HepG2 (cell line): Measurements from ENCODE around the gene SLC22A15. TPM values are rescaled to one million over a fixed set of nuclear protein-coding genes. Genes with fewer than 3 reads are reported as not detected.

ENCODE experiments used
- ATAC-seq: fragments of 200-7000 bp; cut with Tn5 transposase; 3 replicates; pipeline ENCODE4 v1.9.1; 2020; ENCODE audit warnings: mild to moderate bottlenecking, moderate library complexity
- BruUV-seq: library from RNA; stranded (reverse); fragments of 400-500 nt; replicated peaks from 2 replicates; lab custom pipeline; 2021; lab: Mats Ljungman, UMichigan
- CTCF ChIA-PET: fragments of 300-600 bp; formaldehyde crosslinking; extraction: SDS; loops from one replicate; lab custom pipeline; 2021; ENCODE audit warnings: low total read pairs, inconsistent platforms, low intra/inter-chr PET ratio; lab: Yijun Ruan, JAX
- POLR2A ChIA-PET: fragments of 350-600 bp; sonication (Branson Sonifier 250); formaldehyde crosslinking; loops from one replicate; lab custom pipeline; 2020; ENCODE audit warnings: antibody characterized with exemption, inconsistent platforms; lab: Yijun Ruan, JAX
- DNase-seq: peaks from one replicate; pipeline ENCODE4 v3.0.0-alpha.2; 2015; ENCODE audit warnings: low spot score
- FAIRE-seq: peaks from 3 replicates; lab custom pipeline; 2011; peaks lifted over from hg19 to GRCh38; lab: Jason Lieb, UNC
- H2AFZ ChIP-seq: one replicate; pipeline ENCODE4 v1.6.1; 2011; ENCODE audit warnings: low read length, inconsistent platforms
- H3K27ac ChIP-seq: fragments of 300-600 bp; 3 replicates; pipeline ENCODE4 v1.8.0; 2011; ENCODE audit warnings: mixed run types, mild to moderate bottlenecking, mixed read lengths, low read length, inconsistent platforms; ENCODE audit not compliant: insufficient read depth; ENCODE audit errors: extremely low read length
- H3K27me3 ChIP-seq, 2 experiments: fragments of 200-600 bp in 1 of 2; 2 replicates in 1 of 2; 3 replicates in 1 of 2; pipeline versions ENCODE4 v1.6.0 to v1.8.0; 2011; ENCODE audit warnings: low read length in 2 of 2, mild to moderate bottlenecking in 2 of 2, moderate library complexity in 2 of 2, inconsistent platforms in 1 of 2; ENCODE audit not compliant: insufficient read depth in 2 of 2, control insufficient read depth in 1 of 2
- H3K36me3 ChIP-seq, 2 experiments: fragments of 200-600 bp in 1 of 2; replicated peaks in 1 of 2; 2 replicates in 1 of 2; 3 replicates in 1 of 2; pipeline versions ENCODE4 v1.5.1 to v1.8.0; 2011; ENCODE audit warnings: low read length in 2 of 2, inconsistent platforms in 1 of 2; ENCODE audit not compliant: insufficient read depth in 2 of 2, control insufficient read depth in 1 of 2
- H3K4me1 ChIP-seq: 2 replicates; pipeline ENCODE4 v1.5.1; 2012; ENCODE audit warnings: low read length, inconsistent platforms; ENCODE audit not compliant: insufficient read depth
- H3K4me2 ChIP-seq: 2 replicates; pipeline ENCODE4 v1.6.0; 2011; ENCODE audit warnings: low read depth, low read length, inconsistent platforms
- H3K4me3 ChIP-seq, 3 experiments: fragments of 200-600 bp in 1 of 3; sonication (generic), shearing (Covaris generic) in 1 of 3; replicated peaks in 1 of 3; 2 replicates each; pipeline ENCODE4 v1.5.1; 2011 to 2016; ENCODE audit warnings: low read length in 3 of 3, inconsistent platforms in 2 of 3, low read depth in 2 of 3, mild to moderate bottlenecking in 2 of 3, control low read depth in 1 of 3, mixed read lengths in 1 of 3; ENCODE audit not compliant: insufficient read depth in 1 of 3
- H3K79me2 ChIP-seq: one replicate; pipeline ENCODE4 v1.6.1; 2011; ENCODE audit warnings: low read length, inconsistent platforms; ENCODE audit not compliant: insufficient read depth
- H3K9ac ChIP-seq: 2 replicates; pipeline ENCODE4 v1.6.0; 2011; ENCODE audit warnings: mild to moderate bottlenecking, low read depth, low read length, inconsistent platforms; ENCODE audit not compliant: insufficient read depth
- H3K9me3 ChIP-seq: 2 replicates; pipeline ENCODE4 v1.5.1; 2012; ENCODE audit warnings: mild to moderate bottlenecking, low read length
- H4K20me1 ChIP-seq: 2 replicates; pipeline ENCODE4 v1.6.0; 2011; ENCODE audit warnings: inconsistent platforms, mild to moderate bottlenecking, low read length, moderate library complexity; ENCODE audit not compliant: insufficient read depth
- BORCS8-MEF2B ChIP-seq: sonication (generic); formaldehyde crosslinking; IDR thresholded peaks from 2 replicates; pipeline ENCODE4 v1.8.0; 2022; ENCODE audit warnings: mild to moderate bottlenecking, missing genetic modification reagents
- EED ChIP-seq: sonication (generic); formaldehyde crosslinking; IDR thresholded peaks from 2 replicates; pipeline ENCODE4 v1.5.0; 2020; ENCODE audit warnings: mild to moderate bottlenecking, missing genetic modification reagents
- HCFC1 ChIP-seq: fragments of 150-350 bp; IDR thresholded peaks from 2 replicates; pipeline ENCODE4 v1.6.1; 2014; ENCODE audit warnings: low read depth, low read length
- HIVEP1 ChIP-seq: sonication (generic); formaldehyde crosslinking; IDR thresholded peaks from 2 replicates; pipeline ENCODE4 v1.4.0; 2020; ENCODE audit warnings: mild to moderate bottlenecking, missing genetic modification reagents
- PAF1 ChIP-seq: IDR thresholded peaks from 2 replicates; pipeline ENCODE4 v1.6.1; 2016; ENCODE audit warnings: missing genetic modification reagents, missing compliant biosample characterization
- REXO4 ChIP-seq: sonication (generic); formaldehyde crosslinking; IDR thresholded peaks from 2 replicates; pipeline ENCODE4 v1.8.0; 2022; ENCODE audit warnings: missing genetic modification reagents, mild to moderate bottlenecking, borderline replicate concordance
- RORA ChIP-seq: sonication (generic); formaldehyde crosslinking; IDR thresholded peaks from 2 replicates; pipeline ENCODE4 v1.5.0; 2020; ENCODE audit warnings: mild to moderate bottlenecking, missing genetic modification reagents, moderate library complexity
- TCF7 ChIP-seq: sonication (generic); IDR thresholded peaks from 2 replicates; pipeline ENCODE4 v1.6.1; 2016; ENCODE audit warnings: antibody characterized with exemption, low read depth
- ZBTB20 ChIP-seq: sonication (generic); formaldehyde crosslinking; IDR thresholded peaks from 2 replicates; pipeline ENCODE4 v1.8.1; 2023; ENCODE audit warnings: missing genetic modification reagents, low read depth, mild to moderate bottlenecking, borderline replicate concordance
- ZC3H13 ChIP-seq: sonication (generic); formaldehyde crosslinking; IDR thresholded peaks from 2 replicates; pipeline ENCODE4 v1.8.1; 2023; ENCODE audit warnings: mild to moderate bottlenecking, missing genetic modification reagents, moderate library complexity
- ZNF224 ChIP-seq: sonication (generic); formaldehyde crosslinking; IDR thresholded peaks from 2 replicates; pipeline ENCODE4 v1.5.0; 2020; ENCODE audit warnings: mild to moderate bottlenecking, missing genetic modification reagents
- ZNF264 ChIP-seq: sonication (generic); formaldehyde crosslinking; IDR thresholded peaks from 2 replicates; pipeline ENCODE4 v1.4.0; 2020; ENCODE audit warnings: missing genetic modification reagents
- ZNF768 ChIP-seq: sonication (generic); formaldehyde crosslinking; IDR thresholded peaks from 2 replicates; pipeline ENCODE4 v1.4.0; 2020; ENCODE audit warnings: missing genetic modification reagents
- ZNF850 ChIP-seq: sonication (generic); formaldehyde crosslinking; conservative IDR thresholded peaks from 2 replicates; pipeline ENCODE4 v1.9.0; 2021; ENCODE audit warnings: mild to moderate bottlenecking, missing genetic modification reagents
- WGBS: methylation state at CpG from one replicate; pipeline ENCODE4 v1.1.6; 2017; ENCODE audit warnings: low lambda C conversion rate; 5-methylcytosine and 5-hydroxymethylcytosine counted together
- in situ Hi-C: cut with HindIII; loops from 2 replicates; pipeline ENCODE4 v1.10.0; 2017; ENCODE audit warnings: low pct_unique_long_range_greater_than_20kb; ENCODE audit not compliant: extremely low pct_ligation_motif_present
- intact Hi-C: fragments of 100-400 bp; cut with micrococcal nuclease; formaldehyde crosslinking; loops from one replicate; pipeline ENCODE4 v1.10.0; 2022; ENCODE audit not compliant: unreplicated experiment
- polyA plus RNA-seq, 8 experiments: library from polyadenylated mRNA; depleted of rRNA in 3 of 8; stranded (reverse) in 7 of 8; unstranded in 1 of 8; fragments of >200 nt; fragmentation: Illumina TruSeq in 4 of 8; extraction: Trizol in 4 of 8; gene quantifications; 2 replicates each; pipeline versions ENCODE4 v1.2.1 to v1.2.3, GENCODE V29; 2011 to 2016; ENCODE audit warnings: low read depth in 4 of 8, missing spikeins in 1 of 8, mixed read lengths in 1 of 8; ENCODE audit not compliant: insufficient read depth in 1 of 8
- total RNA-seq, 5 experiments: library from RNA; depleted of rRNA; stranded (reverse); fragments of >200 nt; fragmentation: Illumina TruSeq; extraction: Trizol; gene quantifications; 2 replicates each; pipeline ENCODE4 v1.2.3, GENCODE V29; 2016; ENCODE audit warnings: low read depth in 1 of 5
- TF ChIP-seq, protein P1 (sequence below): sonication (generic); formaldehyde crosslinking; IDR thresholded peaks from 2 replicates; pipeline ENCODE4 v1.5.0; 2020; ENCODE audit warnings: missing genetic modification reagents, mild to moderate bottlenecking, borderline replicate concordance
- TF ChIP-seq, protein P2 (sequence below): sonication (generic); formaldehyde crosslinking; IDR thresholded peaks from 2 replicates; pipeline ENCODE4 v1.9.0; 2022; ENCODE audit warnings: missing genetic modification reagents, mild to moderate bottlenecking, borderline replicate concordance

SLC22A15 gene
- total and polyA plus RNA-seq, 2 of the 13 experiments (the other 11 are each of a cell fraction or from before 2014, with no cell fraction given): 0.24 to 1.7 TPM

GRCh38 chr1:116006486-116006964 lies 30.2 kb downstream of the SLC22A15 start:
- ATAC-seq (no peak), FAIRE-seq (no peak), DNase-seq (no peak)
- Histone ChIP-seq H4K20me1 (no peaks in the 10 kb centered on the region), H3K27ac (no peak overlapping the region), H2AFZ (no peak overlapping the region), H3K36me3 (no peaks in the 10 kb centered on the region; a peak in 1 of 5 replicates), H3K4me3 (no peak overlapping the region), H3K27me3 (no peaks in the 10 kb centered on the region), H3K4me1 (no peaks in the 10 kb centered on the region), H3K79me2 (no peaks in the 10 kb centered on the region), H3K4me2 (no peak overlapping the region), H3K9ac (no peak overlapping the region), H3K9me3 (peaks cover 7% of the 10 kb centered on the region)
- 37% methylated on average over 3 of the region's 3 CpGs for WGBS
- intact Hi-C loops: no loop called here
- no peak for TF ChIP-seq EED (CRISPR knock-in tag)
- TF ChIP-seq, protein P1, sequence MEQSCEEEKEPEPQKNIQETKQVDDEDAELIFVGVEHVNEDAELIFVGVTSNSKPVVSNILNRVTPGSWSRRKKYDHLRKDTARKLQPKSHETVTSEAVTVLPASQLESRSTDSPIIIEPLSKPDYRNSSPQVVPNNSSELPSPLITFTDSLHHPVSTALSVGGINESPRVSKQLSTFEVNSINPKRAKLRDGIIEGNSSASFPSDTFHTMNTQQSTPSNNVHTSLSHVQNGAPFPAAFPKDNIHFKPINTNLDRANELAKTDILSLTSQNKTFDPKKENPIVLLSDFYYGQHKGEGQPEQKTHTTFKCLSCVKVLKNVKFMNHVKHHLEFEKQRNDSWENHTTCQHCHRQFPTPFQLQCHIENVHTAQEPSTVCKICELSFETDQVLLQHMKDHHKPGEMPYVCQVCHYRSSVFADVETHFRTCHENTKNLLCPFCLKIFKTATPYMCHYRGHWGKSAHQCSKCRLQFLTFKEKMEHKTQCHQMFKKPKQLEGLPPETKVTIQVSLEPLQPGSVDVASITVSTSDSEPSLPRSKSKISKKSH (CRISPR knock-in tag): no peak
- no peak for TF ChIP-seq ZNF224 (CRISPR knock-in tag)
- TF ChIP-seq ZNF850 (CRISPR knock-in tag): no peak
- no peak for TF ChIP-seq ZC3H13 (CRISPR knock-in tag)
- TF ChIP-seq, protein P2, sequence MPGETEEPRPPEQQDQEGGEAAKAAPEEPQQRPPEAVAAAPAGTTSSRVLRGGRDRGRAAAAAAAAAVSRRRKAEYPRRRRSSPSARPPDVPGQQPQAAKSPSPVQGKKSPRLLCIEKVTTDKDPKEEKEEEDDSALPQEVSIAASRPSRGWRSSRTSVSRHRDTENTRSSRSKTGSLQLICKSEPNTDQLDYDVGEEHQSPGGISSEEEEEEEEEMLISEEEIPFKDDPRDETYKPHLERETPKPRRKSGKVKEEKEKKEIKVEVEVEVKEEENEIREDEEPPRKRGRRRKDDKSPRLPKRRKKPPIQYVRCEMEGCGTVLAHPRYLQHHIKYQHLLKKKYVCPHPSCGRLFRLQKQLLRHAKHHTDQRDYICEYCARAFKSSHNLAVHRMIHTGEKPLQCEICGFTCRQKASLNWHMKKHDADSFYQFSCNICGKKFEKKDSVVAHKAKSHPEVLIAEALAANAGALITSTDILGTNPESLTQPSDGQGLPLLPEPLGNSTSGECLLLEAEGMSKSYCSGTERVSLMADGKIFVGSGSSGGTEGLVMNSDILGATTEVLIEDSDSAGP (CRISPR knock-in tag): no peak
- no peak for TF ChIP-seq REXO4 (CRISPR knock-in tag)
- TF ChIP-seq PAF1 (CRISPR knock-in tag): no peak
- no peak for TF ChIP-seq BORCS8-MEF2B
- TF ChIP-seq TCF7: no peak
- TF ChIP-seq ZNF264: no peak
- no peak for TF ChIP-seq ZBTB20 (CRISPR knock-in tag)
- TF ChIP-seq HIVEP1 (CRISPR knock-in tag): no peak
- TF ChIP-seq RORA (CRISPR knock-in tag): no peak
- no peak for TF ChIP-seq ZNF768 (CRISPR knock-in tag)
- TF ChIP-seq HCFC1: no peak
- POLR2A ChIA-PET: no interaction called here
- CTCF ChIA-PET: no interaction called here
- in situ Hi-C loops: no loop called here
- no TSS peak for BruUV-seq
